Measurements from ENCODE around the gene GPRIN3.

Gene GPRIN3

GRCh38 chr4:89301003-89301402 lies 6.6 kb downstream of the GPRIN3 start:
- H3K4me3 ChIP-seq (ENCODE audit: low read length) = no peak overlapping the region
- H3K9me3 ChIP-seq (ENCODE audit: insufficient read depth, low read length) = no peaks in the 10 kb centered on the region
- H3K4me1 ChIP-seq (ENCODE audit: low read length) = peaks cover 60% of the 10 kb centered on the region
- no peak overlapping the region for H3K4me2 ChIP-seq (ENCODE audit: low read length)
- H3K36me3 ChIP-seq (replicated peaks; ENCODE audit: low read depth, low read length) = no peaks in the 10 kb centered on the region
- no peaks in the 10 kb centered on the region for H3K79me2 ChIP-seq (ENCODE audit: low read length)
- H2AFZ ChIP-seq (ENCODE audit: low read depth, low read length) = no peak overlapping the region
- TF ChIP-seq EZH2phosphoT487 (IDR thresholded peaks at IDR 0.05; ENCODE audit: low read depth) (no peak), CTCF (IDR thresholded peaks at IDR 0.05; ENCODE audit: low read depth, low read length) (no peak)
- no peak overlapping the region for H3K27ac ChIP-seq (ENCODE audit: low read length)
- H4K20me1 ChIP-seq (ENCODE audit: insufficient read depth, low read length) = 0 out of 2 replicates have a peak, but pooled peaks cover 2% of the 10 kb centered on the region
- peaks cover 22% of the 10 kb centered on the region for H3K27me3 ChIP-seq (ENCODE audit: low read depth, low read length)
- H3K9ac ChIP-seq (ENCODE audit: low read length) = no peak overlapping the region

- Histone ChIP-seq H3K9ac (ENCODE audit: low read length) (no peak overlapping the region), H4K20me1 (ENCODE audit: insufficient read depth, low read length) (no peaks in the 10 kb centered on the region), H3K27ac (ENCODE audit: low read length) (no peak overlapping the region), H3K4me1 (ENCODE audit: low read length) (peaks cover 60% of the 10 kb centered on the region), H3K9me3 (ENCODE audit: insufficient read depth, low read length) (no peaks in the 10 kb centered on the region), H3K27me3 (ENCODE audit: low read depth, low read length) (peaks cover 21% of the 10 kb centered on the region; the same call in 1 of the 2 replicates), H3K4me2 (ENCODE audit: low read length) (no peak overlapping the region), H3K79me2 (ENCODE audit: low read length) (no peaks in the 10 kb centered on the region), H3K4me3 (ENCODE audit: low read length) (no peak overlapping the region), H3K36me3 (replicated peaks; ENCODE audit: low read depth, low read length) (no peaks in the 10 kb centered on the region), H2AFZ (ENCODE audit: low read depth, low read length) (no peak overlapping the region)
- TF ChIP-seq CTCF (IDR thresholded peaks at IDR 0.05; ENCODE audit: low read depth, low read length) = no peak
- TF ChIP-seq EZH2phosphoT487 (IDR thresholded peaks at IDR 0.05; ENCODE audit: low read depth) = no peak
Measured at GRCh38 chr4:89300499-89300898, 7.1 kb downstream of the GPRIN3 start.

- H3K9ac ChIP-seq (ENCODE audit: low read length) = no peak overlapping the region
- TF ChIP-seq CTCF (IDR thresholded peaks at IDR 0.05; ENCODE audit: low read depth, low read length) = no peak
- no peak for TF ChIP-seq EZH2phosphoT487 (IDR thresholded peaks at IDR 0.05; ENCODE audit: low read depth)
- no peaks in the 10 kb centered on the region for H3K79me2 ChIP-seq (ENCODE audit: low read length)
- no peak overlapping the region for H2AFZ ChIP-seq (ENCODE audit: low read depth, low read length)
- no peaks in the 10 kb centered on the region for H3K36me3 ChIP-seq (replicated peaks; ENCODE audit: low read depth, low read length)
- no peak overlapping the region for H3K27ac ChIP-seq (ENCODE audit: low read length)
- H3K27me3 ChIP-seq (ENCODE audit: low read depth, low read length) = peaks cover 17% of the 10 kb centered on the region; the same call in 1 of the 2 replicates
- no peaks in the 10 kb centered on the region for H3K9me3 ChIP-seq (ENCODE audit: insufficient read depth, low read length)
- no peaks in the 10 kb centered on the region for H4K20me1 ChIP-seq (ENCODE audit: insufficient read depth, low read length)
- H3K4me1 ChIP-seq (ENCODE audit: low read length) = peaks cover 60% of the 10 kb centered on the region
- H3K4me3 ChIP-seq (ENCODE audit: low read length) = no peak overlapping the region
- no peak overlapping the region for H3K4me2 ChIP-seq (ENCODE audit: low read length)
Measured at GRCh38 chr4:89300060-89300459, 7.5 kb downstream of the GPRIN3 start.

- Histone ChIP-seq H2AFZ (ENCODE audit: low read depth, low read length) (peak overlapping the region; percentile 61), H3K9me3 (ENCODE audit: insufficient read depth, low read length) (no peaks in the 10 kb centered on the region), H4K20me1 (ENCODE audit: insufficient read depth, low read length) (no peaks in the 10 kb centered on the region), H3K79me2 (ENCODE audit: low read length) (no peaks in the 10 kb centered on the region), H3K9ac (ENCODE audit: low read length) (peak overlapping the region; percentile 14), H3K4me2 (ENCODE audit: low read length) (peak overlapping the region; percentile 89), H3K4me3 (ENCODE audit: low read length) (peak overlapping the region; percentile 74), H3K4me1 (ENCODE audit: low read length) (peaks cover 66% of the 10 kb centered on the region), H3K27ac (ENCODE audit: low read length) (peak overlapping the region; percentile 5; the same call in 1 of the 2 replicates), H3K36me3 (replicated peaks; ENCODE audit: low read depth, low read length) (no peaks in the 10 kb centered on the region), H3K27me3 (ENCODE audit: low read depth, low read length) (peaks cover 15% of the 10 kb centered on the region; the same call in 1 of the 2 replicates)
- TF ChIP-seq CTCF (IDR thresholded peaks at IDR 0.05; ENCODE audit: low read depth, low read length) = no peak
- no peak for TF ChIP-seq EZH2phosphoT487 (IDR thresholded peaks at IDR 0.05; ENCODE audit: low read depth)
Measured at GRCh38 chr4:89299153-89299791, 8.3 kb downstream of the GPRIN3 start.

Data from OCI-LY3 (cell line).